ENCODE data around the gene FMNL3.
A peak's percentile ranks its signal among the peaks of the same experiment; 100 is the strongest.
"Not testable (repeated sequence)": the region's sequence is repeated elsewhere in the genome, so short reads cannot be mapped to it uniquely, and the experiment has no call there.

Gene FMNL3, protein sequence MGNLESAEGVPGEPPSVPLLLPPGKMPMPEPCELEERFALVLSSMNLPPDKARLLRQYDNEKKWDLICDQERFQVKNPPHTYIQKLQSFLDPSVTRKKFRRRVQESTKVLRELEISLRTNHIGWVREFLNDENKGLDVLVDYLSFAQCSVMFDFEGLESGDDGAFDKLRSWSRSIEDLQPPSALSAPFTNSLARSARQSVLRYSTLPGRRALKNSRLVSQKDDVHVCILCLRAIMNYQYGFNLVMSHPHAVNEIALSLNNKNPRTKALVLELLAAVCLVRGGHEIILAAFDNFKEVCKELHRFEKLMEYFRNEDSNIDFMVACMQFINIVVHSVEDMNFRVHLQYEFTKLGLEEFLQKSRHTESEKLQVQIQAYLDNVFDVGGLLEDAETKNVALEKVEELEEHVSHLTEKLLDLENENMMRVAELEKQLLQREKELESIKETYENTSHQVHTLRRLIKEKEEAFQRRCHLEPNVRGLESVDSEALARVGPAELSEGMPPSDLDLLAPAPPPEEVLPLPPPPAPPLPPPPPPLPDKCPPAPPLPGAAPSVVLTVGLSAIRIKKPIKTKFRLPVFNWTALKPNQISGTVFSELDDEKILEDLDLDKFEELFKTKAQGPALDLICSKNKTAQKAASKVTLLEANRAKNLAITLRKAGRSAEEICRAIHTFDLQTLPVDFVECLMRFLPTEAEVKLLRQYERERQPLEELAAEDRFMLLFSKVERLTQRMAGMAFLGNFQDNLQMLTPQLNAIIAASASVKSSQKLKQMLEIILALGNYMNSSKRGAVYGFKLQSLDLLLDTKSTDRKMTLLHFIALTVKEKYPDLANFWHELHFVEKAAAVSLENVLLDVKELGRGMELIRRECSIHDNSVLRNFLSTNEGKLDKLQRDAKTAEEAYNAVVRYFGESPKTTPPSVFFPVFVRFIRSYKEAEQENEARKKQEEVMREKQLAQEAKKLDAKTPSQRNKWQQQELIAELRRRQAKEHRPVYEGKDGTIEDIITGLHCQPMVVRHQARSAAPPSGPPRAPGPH

DNA sequence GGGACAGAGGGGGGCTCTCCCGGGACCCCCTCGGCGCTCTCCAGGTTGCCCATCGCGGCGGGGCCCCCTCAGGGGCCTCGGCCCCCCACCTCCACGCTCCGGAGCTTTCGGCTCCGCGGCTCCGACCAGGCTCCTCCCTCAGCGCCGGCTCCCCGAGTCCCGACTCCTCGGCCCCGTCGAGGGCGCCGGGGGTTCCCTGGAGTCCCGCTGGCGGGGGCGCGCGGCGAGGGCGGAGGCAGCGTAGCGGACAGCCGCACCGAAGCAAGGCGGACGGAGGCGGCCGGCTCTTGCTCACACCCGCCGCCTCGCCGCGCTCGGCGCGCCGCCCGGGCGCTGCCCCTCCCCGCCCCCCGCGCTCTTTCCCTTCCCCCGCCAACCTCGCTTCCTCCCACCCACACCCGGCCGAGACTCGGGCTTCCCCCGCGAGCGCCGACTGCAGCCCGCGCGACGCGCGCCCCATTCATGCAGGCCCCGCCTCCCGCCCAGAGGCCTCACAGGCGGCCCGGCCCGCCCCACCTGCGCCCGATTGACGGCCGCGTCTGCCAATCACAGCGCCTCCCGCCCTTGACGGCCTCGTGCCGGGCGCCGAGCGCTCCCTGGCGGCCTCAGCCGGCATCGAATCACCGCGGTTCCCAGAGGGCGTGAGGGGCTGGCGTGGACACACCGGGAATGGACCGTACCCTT is at the start of gene FMNL3:
FMNL3 (minus strand) TSS at position 278 of the 684 bp plus-strand sequence; CDS start at position 53, 225 bp downstream.
- DNase-seq (ENCODE audit: low spot score) (peak; percentile 83), FAIRE-seq (no peak)

DNA sequence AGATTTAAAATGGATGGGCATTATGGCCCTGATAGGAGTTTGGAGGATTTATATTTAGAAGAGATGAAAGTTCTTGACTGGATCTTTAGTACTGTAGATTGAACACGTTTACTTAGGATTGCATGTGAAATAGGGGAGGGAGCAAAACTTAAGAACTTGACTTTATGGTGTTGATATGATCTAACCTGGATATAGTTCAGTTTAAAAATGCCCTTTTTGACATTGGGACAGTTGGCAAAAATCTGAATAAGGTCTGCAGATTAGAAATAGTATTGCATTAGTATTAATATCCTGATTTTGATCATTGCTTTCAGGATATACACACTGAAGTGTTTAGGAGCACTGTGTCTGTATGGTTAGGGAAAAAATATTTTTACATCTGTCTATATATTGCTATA is 43.8 kb upstream of the FMNL3 start:
- FAIRE-seq (no peak), DNase-seq (ENCODE audit: low spot score) (no peak)

DNA sequence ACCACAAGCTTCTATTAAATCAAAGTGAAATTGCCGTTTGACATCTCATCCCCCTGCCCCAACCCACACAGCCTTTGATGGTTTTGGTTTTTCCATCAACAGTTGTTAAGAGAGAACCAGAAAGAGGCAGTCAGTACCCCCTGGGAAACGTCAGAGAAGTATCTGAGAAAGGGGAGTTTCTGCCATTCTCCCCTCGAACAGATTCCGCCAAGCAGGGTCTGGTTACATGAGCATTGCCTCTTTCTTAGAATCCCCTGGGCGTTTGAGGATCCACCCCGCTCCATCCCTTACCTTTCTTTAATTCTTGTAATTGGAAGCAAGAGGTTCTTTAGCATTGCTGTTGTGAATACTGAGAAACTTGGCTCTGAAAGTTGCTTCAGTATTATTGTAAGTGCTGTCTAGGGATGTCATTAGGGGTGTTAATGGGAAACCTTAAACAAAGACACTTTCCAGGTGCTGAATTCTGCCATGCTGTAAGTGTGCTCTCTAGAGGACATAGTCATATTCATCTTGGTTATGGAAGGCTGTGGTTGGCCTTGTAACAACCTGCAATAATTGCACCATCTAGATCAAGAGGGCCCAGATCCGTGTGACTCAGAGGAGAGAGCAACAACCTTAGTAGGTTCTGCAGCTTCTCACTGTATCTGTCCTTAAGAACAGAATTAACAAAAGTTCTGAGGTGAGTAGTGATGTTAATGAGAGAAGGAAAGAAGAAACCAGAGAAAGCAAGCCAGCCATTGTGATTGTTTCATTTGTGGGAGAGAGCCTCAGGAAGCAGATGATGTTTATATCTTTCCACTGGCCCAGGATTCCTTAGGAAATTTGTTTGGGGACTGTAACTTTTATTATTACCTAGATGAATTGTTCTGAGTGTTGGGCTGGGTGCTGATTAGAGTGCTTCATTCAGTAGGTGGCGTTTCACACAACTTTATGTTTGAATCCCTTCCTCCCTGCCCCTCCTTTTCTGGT is 43.1 kb upstream of the FMNL3 start:
- FAIRE-seq, result no peak
- peak; percentile 8 for DNase-seq (ENCODE audit: low spot score)

DNA sequence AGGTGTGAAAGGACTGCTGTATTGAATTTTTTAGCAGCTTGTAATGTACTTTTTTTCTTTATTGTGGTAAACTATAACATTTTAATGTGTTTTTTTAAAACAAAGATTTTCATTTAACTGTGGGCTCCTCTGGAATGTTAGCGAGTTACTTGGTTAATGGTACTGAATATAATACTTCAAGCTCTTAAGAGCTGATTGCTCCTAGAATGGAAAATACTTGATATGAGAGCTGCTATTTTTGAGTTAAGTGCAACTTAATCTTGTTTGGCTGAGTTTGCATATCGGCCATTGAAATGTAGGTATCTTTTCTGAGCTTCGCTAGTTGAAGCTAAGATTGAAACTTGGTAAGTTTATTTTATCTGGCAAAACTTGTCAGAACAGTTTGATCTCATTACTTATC is 41.6 kb upstream of the FMNL3 start:
- no peak for FAIRE-seq

DNA sequence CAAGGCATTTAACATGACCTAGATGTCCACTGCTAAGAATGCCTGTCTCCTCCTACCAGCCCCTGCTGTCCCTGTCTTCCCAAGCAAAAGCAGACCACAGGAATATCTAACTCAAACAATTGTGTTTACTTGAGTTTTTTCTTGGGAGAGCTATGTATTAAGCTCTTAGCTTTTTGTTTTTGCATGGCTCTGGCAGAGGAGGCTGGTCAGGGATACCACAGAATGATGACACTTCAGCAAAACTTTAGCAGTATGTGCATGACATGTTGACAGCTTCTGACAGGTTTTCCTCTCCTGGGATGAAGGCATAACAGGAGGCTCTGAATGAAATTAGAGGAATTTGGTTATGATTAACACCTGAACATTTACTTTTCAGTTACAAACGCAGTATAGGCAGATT is 41.1 kb upstream of the FMNL3 start:
- DNase-seq (ENCODE audit: low spot score), result no peak
- FAIRE-seq, result no peak

More for the DNA sequence above, 41.6 kb upstream of the FMNL3 start:
- DNase-seq (ENCODE audit: low spot score), result no peak

DNA sequence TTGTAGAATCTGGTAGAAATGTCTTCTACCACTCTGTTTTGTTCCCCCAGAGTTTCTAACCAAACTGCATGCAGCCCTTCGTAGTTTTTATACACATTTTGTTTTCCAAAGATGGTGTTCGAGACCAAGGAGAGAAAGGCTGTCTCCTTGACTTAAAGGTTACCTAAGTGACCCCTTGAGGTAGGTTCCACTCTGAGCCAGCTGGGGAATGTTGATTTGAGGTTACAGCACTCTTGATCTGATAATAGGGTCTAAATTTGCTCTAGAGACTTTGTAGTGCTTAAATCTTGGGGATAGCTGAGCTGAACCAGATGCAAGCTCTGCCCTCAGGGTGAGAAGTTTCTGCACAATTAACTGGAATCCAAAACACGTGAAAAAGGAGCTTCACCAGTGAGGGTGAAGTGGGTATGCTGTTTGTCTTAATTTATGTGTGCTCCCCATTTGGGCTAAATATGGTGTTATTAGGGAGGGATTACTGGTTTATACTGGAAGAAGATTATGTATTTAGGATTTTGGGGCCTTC is 37.2 kb upstream of the FMNL3 start:
- DNase-seq (ENCODE audit: low spot score) (no peak), FAIRE-seq (no peak)

DNA sequence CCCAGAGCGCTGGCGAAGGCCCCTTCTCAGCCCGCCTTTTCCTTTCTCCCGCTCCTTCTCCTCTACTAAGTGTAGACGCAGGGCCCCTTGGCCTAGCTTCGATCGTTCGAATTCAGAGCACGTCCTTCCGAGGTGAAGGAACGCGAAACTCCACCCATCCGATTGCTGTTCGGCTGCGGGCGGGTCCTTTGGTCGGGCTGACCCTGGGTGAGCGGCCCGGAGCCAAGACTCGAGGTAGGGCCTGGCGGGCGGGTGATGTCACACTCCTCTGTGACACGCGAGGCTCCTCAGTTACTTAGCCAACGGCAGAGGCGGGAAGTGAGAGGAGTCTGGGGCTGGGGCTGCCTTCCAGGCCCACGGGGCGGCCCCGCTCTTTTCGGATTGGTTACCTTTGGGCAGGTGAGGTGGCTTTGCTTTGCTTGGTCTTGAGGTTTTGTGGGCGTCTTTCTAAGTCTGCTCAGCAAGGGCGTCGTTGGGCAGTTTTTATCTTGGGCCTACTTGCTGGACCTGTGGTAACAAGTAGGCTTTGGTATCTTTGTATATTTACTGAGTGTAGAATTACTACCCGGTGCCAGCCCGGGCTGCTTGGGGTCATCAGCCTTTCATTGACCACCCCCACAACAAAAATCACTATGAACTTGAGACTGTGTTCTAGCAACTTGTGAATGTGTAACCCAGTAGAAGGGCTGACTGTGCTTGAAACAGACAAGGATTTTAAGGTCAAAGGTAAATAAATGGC is 34.8 kb upstream of the FMNL3 start:
- FAIRE-seq, result peak; percentile 12

DNA sequence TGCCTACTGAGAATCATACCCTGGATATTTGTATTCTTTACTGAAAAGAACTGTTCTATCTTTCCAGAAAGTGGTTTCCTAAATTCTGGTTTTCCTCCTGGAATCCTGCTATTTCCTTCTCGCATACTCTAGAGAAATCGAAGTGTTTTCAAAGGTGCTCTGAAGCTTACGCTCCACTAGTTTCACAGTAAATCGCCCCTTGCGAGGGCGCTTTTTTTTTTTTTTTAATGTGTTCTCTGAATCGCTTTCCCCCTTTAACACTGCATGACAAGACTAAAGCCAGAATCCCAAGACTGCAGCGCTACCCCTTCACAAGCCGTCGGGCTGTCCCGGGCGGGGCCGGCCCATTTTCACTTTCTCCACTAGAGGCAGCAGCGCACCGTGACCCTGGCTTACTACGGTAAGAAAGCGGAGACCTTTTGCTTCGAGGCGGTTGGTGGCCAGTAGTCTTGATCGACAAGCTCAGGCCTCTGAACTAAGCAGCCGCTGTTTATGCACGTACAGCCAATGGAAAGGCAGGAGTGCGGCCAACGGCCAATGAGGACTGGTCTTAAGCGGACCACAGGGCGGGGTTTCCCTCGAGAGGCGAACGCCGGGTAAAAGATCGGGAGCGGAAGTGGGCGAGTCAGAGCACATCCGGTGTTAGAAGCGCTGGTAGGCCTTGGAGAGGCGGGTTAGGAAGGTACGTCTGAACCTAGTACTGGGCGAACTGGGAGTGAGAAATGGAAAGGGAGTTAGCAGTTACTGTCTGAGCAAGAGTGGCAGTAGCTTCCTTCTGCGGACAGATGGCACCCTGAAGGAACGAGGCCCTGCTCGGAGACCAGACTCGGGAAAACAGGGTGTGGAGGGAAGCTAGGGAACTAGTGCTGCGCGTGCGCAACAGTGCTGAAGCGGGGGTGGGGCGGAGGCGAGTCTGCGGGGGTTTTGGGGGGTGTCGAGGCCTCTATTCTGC is 34.0 kb upstream of the FMNL3 start, which contains the start of gene TMBIM6:
TMBIM6 (plus strand) TSS at position 628 of the 952 bp plus-strand sequence. CDS start 10,937 bp downstream, outside the sequence.
- DNase-seq (ENCODE audit: low spot score), result peak; percentile 99
- peak; percentile 95 for FAIRE-seq

More for the DNA sequence above, 34.8 kb upstream of the FMNL3 start:
- DNase-seq (ENCODE audit: low spot score), result peak; percentile 78

DNA sequence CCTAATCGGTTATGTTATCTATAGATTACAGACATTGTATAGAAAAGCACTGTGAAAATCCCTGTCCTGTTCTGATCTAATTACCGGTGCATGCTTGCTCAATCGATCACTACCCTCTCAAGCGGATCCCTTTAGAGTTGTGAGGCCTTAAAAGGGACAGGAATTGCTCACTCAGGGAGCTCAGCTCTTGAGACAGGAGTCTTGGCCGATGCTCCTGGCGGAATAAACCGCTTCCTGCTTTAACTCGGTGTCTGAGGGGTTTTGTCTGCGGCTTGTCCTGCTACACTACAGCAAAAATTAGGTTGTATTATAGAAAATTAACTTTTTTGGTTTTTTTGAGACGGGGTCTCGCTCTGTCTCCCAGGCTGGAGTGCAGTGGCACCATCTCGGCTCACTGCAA is 33.1 kb upstream of the FMNL3 start:
- not testable (repeated sequence) for FAIRE-seq

DNA sequence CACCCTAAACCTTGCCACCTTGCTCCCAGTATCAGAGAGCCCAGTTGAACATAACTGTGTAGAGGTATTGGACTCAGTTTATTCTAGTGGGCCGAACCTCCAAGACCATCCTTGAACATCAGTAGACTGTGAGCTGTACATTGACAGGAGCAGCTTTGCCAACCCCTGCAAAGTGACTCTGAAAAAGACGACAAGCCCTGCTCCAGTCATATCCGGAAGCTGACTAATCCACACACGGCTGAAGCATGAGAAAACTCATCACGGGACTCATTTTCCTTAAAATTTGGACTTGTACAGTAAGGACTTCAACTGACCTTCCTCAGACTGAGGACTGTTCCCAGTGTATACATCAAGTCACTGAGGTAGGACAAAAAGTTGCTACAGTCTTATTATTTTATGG is 31.5 kb upstream of the FMNL3 start:
- not testable (repeated sequence) for FAIRE-seq
- DNase-seq (ENCODE audit: low spot score), result peak; percentile 22

More for the DNA sequence above, 33.1 kb upstream of the FMNL3 start:
- DNase-seq (ENCODE audit: low spot score), result not testable (repeated sequence)

DNA sequence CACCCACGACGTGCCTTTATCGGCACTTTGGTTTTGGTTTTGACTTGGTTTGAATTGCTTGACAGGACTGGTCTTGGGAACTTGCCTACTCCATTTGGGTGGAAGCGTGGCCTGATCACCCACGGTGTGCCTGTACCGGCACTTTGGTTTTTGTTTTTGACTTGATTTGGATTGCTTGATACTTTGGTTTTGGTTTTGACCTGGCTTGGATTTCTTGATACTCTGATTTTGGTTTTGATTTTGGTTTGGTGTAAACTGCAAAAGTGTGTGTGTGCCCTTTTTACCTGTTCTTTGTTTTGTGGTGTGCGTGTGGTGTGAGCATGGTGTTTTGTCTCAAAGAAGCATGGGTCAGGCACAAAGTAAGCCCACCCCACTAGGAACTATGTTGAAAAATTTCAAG is 27.7 kb upstream of the FMNL3 start:
- DNase-seq (ENCODE audit: low spot score); FAIRE-seq: not testable (repeated sequence)

DNA sequence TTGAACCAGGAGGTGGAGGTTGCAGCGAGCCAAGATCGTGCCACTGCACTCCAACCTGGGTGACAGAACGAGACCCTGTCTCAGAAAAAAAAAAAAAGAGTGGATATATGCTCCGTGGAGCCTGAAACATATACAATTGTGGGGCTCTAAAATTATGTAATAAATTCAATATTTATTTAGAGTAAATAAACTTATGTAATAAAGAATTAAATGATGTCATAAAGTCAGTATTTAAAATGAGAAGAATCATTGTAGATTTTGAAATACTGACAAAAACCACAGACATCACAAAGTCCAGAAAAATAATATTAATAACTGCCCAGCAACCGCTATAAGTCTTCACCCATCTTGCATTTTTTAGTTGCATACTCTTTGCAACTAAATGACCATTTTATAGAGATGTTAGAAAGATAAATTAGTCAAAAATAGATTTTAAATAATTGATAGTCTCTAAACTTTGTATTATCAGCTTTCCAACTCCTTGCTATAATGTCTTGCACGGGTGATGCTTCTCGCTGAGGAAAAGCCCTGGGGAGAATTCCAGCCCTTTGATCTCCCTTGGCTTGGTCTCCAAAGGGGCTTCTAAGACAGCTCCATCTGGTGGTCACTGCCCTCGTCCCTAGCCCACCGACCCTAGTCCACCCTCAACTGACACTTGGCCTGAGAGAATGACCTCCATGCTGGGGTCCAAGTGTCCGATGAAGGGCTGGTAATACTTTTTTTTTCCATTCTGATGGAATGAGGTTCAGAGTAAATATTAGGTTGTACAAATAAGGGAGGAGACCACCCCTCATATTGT is 26.2 kb upstream of the FMNL3 start:
- FAIRE-seq (no peak), DNase-seq (ENCODE audit: low spot score) (no peak)

DNA sequence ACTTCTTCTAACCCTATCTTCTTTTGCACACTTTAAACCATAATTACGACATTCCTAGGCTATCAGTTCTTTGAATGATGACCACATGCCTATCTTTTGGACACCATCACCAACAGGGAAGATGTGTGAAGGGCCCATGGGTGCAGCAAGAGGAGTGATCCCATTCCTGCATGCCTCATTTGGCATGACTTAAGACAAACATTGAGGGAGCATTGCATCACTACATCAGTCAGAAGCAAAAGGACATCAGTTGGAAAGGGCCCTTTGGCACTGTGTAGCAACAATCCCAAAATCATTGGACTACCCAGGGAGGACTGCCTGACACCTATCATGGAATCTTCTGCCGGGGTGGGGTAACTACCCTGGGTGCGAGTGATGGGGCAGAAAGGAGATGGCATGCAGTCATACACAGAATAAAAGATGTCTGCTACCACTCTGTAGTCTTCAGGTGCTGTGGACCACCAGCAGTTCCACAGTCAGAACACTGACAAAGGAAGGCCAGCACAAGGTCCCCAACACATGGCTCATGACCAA is 23.4 kb upstream of the FMNL3 start:
- FAIRE-seq, result no peak
- DNase-seq (ENCODE audit: low spot score), result no peak

DNA sequence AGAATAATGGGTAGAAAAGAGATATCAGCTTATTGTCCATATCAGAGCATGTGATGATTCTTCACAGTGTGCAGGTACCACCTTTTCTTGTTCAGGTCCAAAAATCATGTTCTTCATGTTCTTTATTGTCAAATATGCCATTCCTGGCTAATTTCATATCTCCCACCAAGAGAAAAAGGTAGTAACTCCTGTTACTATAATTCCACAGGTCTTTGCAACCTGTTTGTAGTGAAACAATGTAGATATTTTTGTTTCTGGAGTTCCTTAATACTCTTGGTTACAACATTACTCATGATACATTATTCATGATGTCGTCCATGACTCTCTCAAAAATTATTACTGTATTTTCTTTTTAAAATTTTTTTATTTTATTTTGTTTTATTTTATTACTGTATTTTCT is 22.8 kb upstream of the FMNL3 start:
- FAIRE-seq (no peak), DNase-seq (ENCODE audit: low spot score) (no peak)

DNA sequence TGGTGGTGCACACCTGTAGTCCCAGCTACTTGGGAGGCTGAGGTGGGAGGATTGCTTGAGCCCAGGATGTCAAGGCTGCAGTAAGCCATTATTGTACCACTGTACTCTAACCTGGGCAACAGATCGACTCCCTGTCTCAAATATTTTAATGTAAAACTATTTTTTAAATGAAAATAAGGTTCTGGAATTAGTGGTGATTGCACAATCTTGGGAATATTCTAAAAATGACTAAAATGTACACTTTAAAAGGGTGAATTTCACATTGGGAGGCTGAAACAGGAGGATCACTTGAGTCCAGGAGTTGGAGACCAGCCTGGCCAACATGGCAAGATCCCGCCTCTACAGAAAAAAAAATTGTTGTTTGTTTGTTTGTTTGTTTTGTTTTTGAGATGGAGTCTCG is 21.2 kb upstream of the FMNL3 start:
- DNase-seq (ENCODE audit: low spot score) (no peak), FAIRE-seq (no peak)

DNA sequence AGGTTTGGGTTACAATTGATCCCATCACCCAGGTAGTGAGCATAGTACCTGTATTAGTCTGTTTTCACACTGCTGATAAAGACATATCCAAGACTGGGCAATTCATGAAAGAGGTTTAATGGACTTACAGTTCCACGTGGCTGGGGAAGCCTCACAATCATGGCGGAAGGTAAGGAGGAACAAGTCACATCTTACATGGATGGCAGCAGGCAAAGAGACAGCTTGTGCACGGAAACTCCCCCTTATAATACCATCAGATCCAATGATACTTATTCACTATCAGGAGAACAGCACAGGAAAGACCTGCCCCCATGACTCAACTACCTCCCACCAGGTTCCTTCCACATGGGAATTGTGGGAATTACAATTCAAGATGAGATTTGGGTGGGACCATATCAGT is 14.2 kb upstream of the FMNL3 start:
- FAIRE-seq; DNase-seq (ENCODE audit: low spot score): not testable (repeated sequence)

DNA sequence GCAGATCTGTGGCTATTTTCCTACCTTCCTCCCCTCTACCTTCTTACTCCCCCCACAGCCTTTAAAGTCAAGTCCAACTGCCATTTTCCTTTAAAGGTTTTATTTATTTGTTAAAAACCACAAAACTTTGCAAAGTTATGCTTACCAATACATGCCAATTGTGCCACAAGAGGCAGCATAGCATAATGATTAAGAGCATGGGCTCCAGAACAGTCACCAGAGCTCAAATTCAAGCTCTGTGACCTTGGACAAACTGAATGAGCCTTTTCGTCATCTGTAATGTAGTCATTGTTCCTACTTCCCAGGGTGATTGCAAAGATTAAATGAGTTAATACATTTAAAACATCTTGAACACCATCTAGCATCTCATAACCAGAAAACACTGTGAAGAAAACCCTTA is 13.0 kb upstream of the FMNL3 start:
- FAIRE-seq, result no peak
- no peak for DNase-seq (ENCODE audit: low spot score)

Measured in RCC 7860 (cell line).